Right lobe of liver (tissue), 6 donors: Measurements from ENCODE around the gene LDB2. TPM values are rescaled to one million over a fixed set of nuclear protein-coding genes. Genes with fewer than 3 reads are reported as not detected.

ENCODE experiments used
- ATAC-seq, 4 donors: fragments of 200-7000 bp; cut with Tn5 transposase; one replicate each; pipeline ENCODE4 v1.9.1; 2020; ENCODE audit warnings: mild to moderate bottlenecking in 4 of 4, moderate library complexity in 4 of 4
- DNase-seq, 3 donors: peaks; one replicate each; pipeline ENCODE4 v3.0.0-alpha.2; 2020
- H3K27ac ChIP-seq, 3 donors: fragments of 200-600 bp; one replicate each; pipeline ENCODE4 v1.8.0; 2022
- H3K27me3 ChIP-seq, 2 donors: fragments of 200-600 bp; one replicate each; pipeline ENCODE4 v1.8.0; 2022
- H3K36me3 ChIP-seq, 4 donors: fragments of 200-600 bp; sonication (generic) in 1 of 4; one replicate each; pipeline versions ENCODE4 v1.5.1 to v1.8.0; 2017 to 2022; ENCODE audit warnings: control low read depth in 1 of 4
- H3K4me1 ChIP-seq, 4 donors: fragments of 200-600 bp; sonication (generic) in 1 of 4; one replicate each; pipeline versions ENCODE4 v1.5.1 to v1.8.0; 2017 to 2022; ENCODE audit warnings: control low read depth in 1 of 4
- H3K4me3 ChIP-seq, 3 donors: fragments of 200-600 bp; one replicate each; pipeline ENCODE4 v1.8.0; 2022
- H3K9me3 ChIP-seq, 4 donors: fragments of 200-600 bp; sonication (generic) in 1 of 4; one replicate each; pipeline versions ENCODE4 v1.5.1 to v1.8.0; 2017 to 2022; ENCODE audit warnings: control low read depth in 1 of 4
- POLR2A ChIP-seq: fragments of 450-650 bp; IDR thresholded peaks from one replicate; pipeline ENCODE4 v1.6.1; 2017; ENCODE audit warnings: antibody characterized with exemption, mild to moderate bottlenecking
- WGBS: methylation state at CpG from one replicate; pipeline ENCODE4 v1.1.6; 2018; ENCODE audit warnings: low coverage, low lambda C conversion rate; ENCODE audit not compliant: insufficient coverage; ENCODE audit errors: missing lambda C conversion rate; 5-methylcytosine and 5-hydroxymethylcytosine counted together
- intact Hi-C, 2 donors: fragments of 100-400 bp; cut with DNase I; formaldehyde crosslinking; loops; one replicate each; pipeline versions ENCODE4 v1.11.2 to v1.14.1; 2022
- total RNA-seq, 6 experiments: library from RNA; depleted of rRNA in 2 of 6; stranded (reverse); fragments of >200 nt in 2 of 6; fragmentation: NEBNext Ultra II Directional in 3 of 6; extraction: Animal tissue kit (Norgen Biotek cat#: 25700) in 3 of 6; gene quantifications; one replicate each; pipeline versions ENCODE4 v1.1.0 to v1.2.4, GENCODE V29; 2016 to 2023
- TF ChIP-seq, protein P1 (sequence below), 4 donors: fragments of 200-600 bp in 3 of 4; fragments of 450-650 bp in 1 of 4; IDR thresholded peaks; one replicate each; pipeline versions ENCODE4 v1.5.1 to v1.8.0; 2016 to 2022; ENCODE audit warnings: antibody characterized with exemption in 4 of 4, mild to moderate bottlenecking in 2 of 4
- donor health status: DM: no; HTN: yes; CAD: no.
- donor health status: DM: no; HTN: no; CAD: no.
- donor health status: DM: no; HTN: no; CAD: no.
- donor health status: DM: no; HTN: yes; CAD: no.
- donor health status: DM: no; HTN: yes; CAD: no.

LDB2 gene
- total RNA-seq, 6 experiments from 2014 or later = 11.4 to 26.6 (median 17.3) TPM

DNA sequence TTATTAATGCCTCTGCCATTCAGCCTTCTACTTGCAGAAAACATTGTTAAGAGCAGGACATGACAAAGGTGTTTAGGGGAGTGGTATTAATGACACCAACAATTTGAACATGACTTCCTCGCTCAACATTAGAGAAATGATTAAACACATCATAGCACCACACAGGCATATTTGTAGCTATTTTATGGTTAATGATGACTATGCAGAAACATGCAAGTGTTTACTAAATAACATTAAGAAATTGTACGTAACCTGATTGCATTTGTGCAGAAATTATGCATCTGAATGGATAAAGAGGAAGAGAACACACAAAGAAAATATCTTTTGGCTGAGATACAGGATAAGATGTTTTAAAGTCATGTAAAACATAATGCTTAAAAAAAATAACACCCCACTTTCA lies 323.5 kb downstream of the LDB2 start:
- TF ChIP-seq, protein P1, sequence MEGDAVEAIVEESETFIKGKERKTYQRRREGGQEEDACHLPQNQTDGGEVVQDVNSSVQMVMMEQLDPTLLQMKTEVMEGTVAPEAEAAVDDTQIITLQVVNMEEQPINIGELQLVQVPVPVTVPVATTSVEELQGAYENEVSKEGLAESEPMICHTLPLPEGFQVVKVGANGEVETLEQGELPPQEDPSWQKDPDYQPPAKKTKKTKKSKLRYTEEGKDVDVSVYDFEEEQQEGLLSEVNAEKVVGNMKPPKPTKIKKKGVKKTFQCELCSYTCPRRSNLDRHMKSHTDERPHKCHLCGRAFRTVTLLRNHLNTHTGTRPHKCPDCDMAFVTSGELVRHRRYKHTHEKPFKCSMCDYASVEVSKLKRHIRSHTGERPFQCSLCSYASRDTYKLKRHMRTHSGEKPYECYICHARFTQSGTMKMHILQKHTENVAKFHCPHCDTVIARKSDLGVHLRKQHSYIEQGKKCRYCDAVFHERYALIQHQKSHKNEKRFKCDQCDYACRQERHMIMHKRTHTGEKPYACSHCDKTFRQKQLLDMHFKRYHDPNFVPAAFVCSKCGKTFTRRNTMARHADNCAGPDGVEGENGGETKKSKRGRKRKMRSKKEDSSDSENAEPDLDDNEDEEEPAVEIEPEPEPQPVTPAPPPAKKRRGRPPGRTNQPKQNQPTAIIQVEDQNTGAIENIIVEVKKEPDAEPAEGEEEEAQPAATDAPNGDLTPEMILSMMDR (IDR thresholded peaks at IDR 0.05) = no peak
- no peak for TF ChIP-seq POLR2A
- ATAC-seq = no peak
- Histone ChIP-seq H3K36me3 (no peaks in the 10 kb centered on the region), H3K27ac (no peak overlapping the region), H3K4me1 (no peaks in the 10 kb centered on the region), H3K27me3 (no peaks in the 10 kb centered on the region), H3K9me3 (no peaks in the 10 kb centered on the region), H3K4me3 (no peak overlapping the region)
- 70% methylated on average over 2 of the region's 2 CpGs for WGBS
- intact Hi-C loops = no loop called here
- no peak for DNase-seq

DNA sequence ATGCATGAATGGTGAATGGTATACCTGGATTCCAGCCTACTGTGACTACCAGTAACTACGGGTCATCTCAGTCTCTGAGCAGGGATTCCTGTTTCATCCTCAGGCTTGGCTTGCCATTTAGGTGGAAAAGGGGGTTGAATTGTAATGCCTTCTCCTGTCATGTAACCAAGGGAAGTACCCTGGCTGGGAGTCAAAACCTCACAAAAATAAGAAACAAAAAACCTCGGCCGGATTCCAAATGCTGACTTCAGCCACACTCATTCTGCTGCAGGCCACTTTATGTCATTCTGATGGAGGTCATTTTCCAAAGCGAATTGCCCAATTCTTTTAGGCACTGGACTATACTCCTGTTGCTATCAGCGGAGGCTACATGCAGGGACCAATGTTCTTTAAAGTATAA lies 324.7 kb downstream of the LDB2 start:
- peak in 1 of 4 donors; percentile 35 for ATAC-seq
- TF ChIP-seq, protein P1 (IDR thresholded peaks at IDR 0.05) = no peak
- no peak for TF ChIP-seq POLR2A
- H3K4me1 ChIP-seq = no peaks in the 10 kb centered on the region
- DNase-seq = no peak
- no peak overlapping the region for H3K4me3 ChIP-seq
- intact Hi-C loops = no loop called here
- H3K27me3 ChIP-seq = no peaks in the 10 kb centered on the region
- 37% methylated on average over 3 of the region's 5 CpGs for WGBS
- H3K36me3 ChIP-seq = no peaks in the 10 kb centered on the region
- no peak overlapping the region for H3K27ac ChIP-seq
- H3K9me3 ChIP-seq = no peaks in the 10 kb centered on the region

DNA sequence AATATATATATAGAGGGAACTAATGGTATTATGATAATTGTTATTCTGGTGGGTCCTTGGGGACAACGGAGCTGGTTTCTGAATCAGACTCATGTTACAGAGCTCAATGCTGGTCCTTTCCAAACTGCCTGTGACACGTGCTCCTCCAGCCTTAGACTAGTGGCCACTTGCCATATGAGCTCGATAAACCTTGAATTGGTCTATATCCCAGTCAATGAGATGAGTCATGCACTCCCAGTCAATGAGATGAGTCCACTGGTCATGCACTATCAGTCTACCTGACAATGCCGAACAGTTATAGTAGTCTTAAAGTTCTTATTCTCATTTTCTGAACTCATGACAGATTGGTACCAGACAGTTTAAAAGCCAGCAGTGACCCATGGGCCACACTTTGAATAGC lies 325.2 kb downstream of the LDB2 start:
- TF ChIP-seq, protein P1 (IDR thresholded peaks at IDR 0.05) = no peak
- TF ChIP-seq POLR2A = no peak
- ATAC-seq (peak in 2 of 4 donors; percentile 26 to 88), DNase-seq (no peak)
- 54% methylated on average over 2 of the region's 4 CpGs for WGBS
- intact Hi-C loops = no loop called here
- H3K27ac ChIP-seq = no peak overlapping the region
- H3K4me3 ChIP-seq = no peak overlapping the region
- no peaks in the 10 kb centered on the region for H3K4me1 ChIP-seq
- no peaks in the 10 kb centered on the region for H3K27me3 ChIP-seq
- no peaks in the 10 kb centered on the region for H3K36me3 ChIP-seq
- no peaks in the 10 kb centered on the region for H3K9me3 ChIP-seq

DNA sequence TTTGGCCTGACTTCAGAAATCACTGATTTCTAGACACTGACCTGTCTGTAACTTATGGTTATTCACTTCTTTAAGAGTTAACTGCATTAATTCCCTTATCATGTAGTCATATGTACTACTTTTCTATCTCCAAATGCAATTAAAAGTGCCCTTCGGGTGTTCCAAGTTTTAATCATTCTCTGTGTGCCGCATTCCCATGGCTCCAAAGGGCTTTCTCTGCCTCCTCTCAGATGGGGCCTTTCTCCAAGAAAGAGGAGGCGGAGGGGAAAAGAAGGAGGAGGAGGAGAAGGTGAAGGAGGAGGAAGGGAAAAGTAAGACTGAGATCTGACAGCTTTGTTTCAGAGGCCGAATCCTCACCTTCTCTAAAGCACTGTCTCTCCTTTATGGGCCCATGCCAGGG lies 325.8 kb downstream of the LDB2 start:
- TF ChIP-seq, protein P1 (IDR thresholded peaks at IDR 0.05) = no peak
- TF ChIP-seq POLR2A = no peak
- Histone ChIP-seq H3K4me1 (no peaks in the 10 kb centered on the region), H3K27ac (no peak overlapping the region), H3K36me3 (no peaks in the 10 kb centered on the region), H3K9me3 (no peaks in the 10 kb centered on the region), H3K27me3 (no peaks in the 10 kb centered on the region), H3K4me3 (no peak overlapping the region)
- no peak for ATAC-seq
- DNase-seq = no peak
- 68% methylated on average over 4 of the region's 4 CpGs for WGBS
- intact Hi-C loops = no loop called here

DNA sequence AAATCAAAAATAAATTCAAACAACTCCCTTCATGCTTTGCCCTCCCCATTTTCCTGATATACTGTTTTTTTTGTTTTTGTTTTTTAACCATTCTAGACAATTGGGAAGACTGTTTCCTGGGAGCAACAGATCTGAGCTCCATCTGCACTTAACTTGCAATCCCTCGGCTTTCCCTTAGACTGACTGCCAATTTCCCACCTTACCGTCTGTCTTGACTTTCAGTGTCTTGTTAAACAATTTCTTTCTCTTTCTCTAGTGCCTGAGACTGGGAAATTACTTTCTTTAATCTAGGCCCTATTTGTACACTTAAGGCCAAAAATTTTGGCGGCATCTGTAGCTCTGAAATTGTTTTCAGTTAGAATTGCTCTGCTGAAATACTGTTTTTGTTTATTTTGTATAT lies 326.3 kb downstream of the LDB2 start:
- no peak overlapping the region for H3K4me3 ChIP-seq
- no peaks in the 10 kb centered on the region for H3K36me3 ChIP-seq
- intact Hi-C loops = no loop called here
- no peak for DNase-seq
- no peaks in the 10 kb centered on the region for H3K9me3 ChIP-seq
- 63% methylated on average over 3 of the region's 3 CpGs for WGBS
- H3K27ac ChIP-seq = no peak overlapping the region
- no peak for ATAC-seq
- no peak for TF ChIP-seq POLR2A
- TF ChIP-seq, protein P1 (IDR thresholded peaks at IDR 0.05) = no peak
- H3K4me1 ChIP-seq = no peaks in the 10 kb centered on the region
- H3K27me3 ChIP-seq = no peaks in the 10 kb centered on the region
